ENCODE data around the gene SIPA1.
A peak's percentile ranks its signal among the peaks of the same experiment; 100 is the strongest.

SIPA1 gene

DNA sequence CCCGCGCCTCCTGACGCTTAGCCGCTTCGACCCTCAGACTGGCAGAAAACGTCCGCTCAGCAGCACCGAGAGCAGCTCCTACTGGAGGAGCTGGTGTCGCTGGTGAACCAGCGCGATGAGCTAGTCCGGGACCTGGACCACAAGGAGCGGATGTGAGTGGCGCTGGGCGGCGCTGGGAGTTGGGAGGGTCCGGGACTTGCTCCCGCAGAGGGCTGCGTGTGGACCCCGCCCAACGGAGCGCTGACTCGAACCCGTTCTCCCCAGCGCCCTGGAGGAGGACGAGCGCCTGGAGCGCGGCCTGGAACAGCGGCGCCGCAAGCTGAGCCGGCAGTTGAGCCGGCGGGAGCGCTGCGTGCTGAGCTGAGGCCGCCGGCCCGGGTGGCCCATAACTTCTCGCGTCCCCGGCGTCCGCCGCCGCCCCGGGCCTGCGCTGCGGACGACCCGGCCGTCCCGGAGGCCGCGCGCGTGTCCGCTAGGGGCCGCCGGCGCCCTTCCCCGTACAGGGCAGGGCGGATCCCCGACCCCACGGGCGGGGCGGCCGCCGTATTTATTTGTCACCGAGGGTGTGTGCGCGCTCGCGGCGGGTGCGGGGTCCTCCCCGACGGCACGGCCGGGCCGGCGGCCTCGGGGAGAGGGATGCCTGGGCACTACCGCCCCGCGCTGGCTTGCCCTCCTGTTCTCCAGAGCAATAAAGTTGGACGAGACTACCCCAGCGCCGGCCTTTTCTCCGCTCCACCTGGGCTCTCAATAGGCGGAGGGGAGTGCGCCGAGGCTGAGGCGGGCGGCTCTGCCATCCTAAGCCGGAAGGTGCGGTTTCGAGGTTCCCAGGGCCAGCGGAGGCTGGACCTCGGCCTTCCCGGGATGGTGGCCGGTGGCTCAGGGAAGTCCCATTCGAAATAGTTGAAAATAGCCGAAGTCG, 45.7 kb upstream of the SIPA1 start:
- Histone ChIP-seq H3K4ac (ENCODE audit: low read depth, low read length) (no peak overlapping the region), H3K9ac (ENCODE audit: low read length) (peak overlapping the region; percentile 73), H3K18ac (ENCODE audit: low read length) (peak overlapping the region; percentile 53), H3K4me1 (ENCODE audit: control insufficient read depth, low read depth, low read length) (no peaks in the 10 kb centered on the region), H3K27me3 (ENCODE audit: insufficient read depth, low read length, poor library complexity) (peaks cover 4% of the 10 kb centered on the region), H2BK120ac (ENCODE audit: low read depth, low read length) (no peak overlapping the region), H3K4me2 (ENCODE audit: low read length) (peak overlapping the region; percentile 77), H2BK5ac (ENCODE audit: low read length) (no peak overlapping the region), H3K79me2 (ENCODE audit: control insufficient read depth, insufficient read depth, low read length) (no peaks in the 10 kb centered on the region), H3K4me3 (ENCODE audit: low read length) (peak overlapping the region; percentile 13), H2BK15ac (replicated peaks; ENCODE audit: low read depth) (no peak overlapping the region), H2AK5ac (ENCODE audit: low read length) (no peak overlapping the region), H3K36me3 (ENCODE audit: control insufficient read depth, insufficient read depth, low read length) (no peaks in the 10 kb centered on the region), H3K23ac (ENCODE audit: low read length) (peak overlapping the region; percentile 89), H3K27ac (ENCODE audit: low read depth, low read length) (no peak overlapping the region), H3K56ac (ENCODE audit: low read length) (peak overlapping the region; percentile 87), H4K5ac (ENCODE audit: low read length) (no peak overlapping the region), H4K8ac (ENCODE audit: low read depth, low read length) (no peak overlapping the region), H3K79me1 (ENCODE audit: low read length) (no peaks in the 10 kb centered on the region)
- no CpG with 5 or more reads among the region's 106 CpGs for WGBS (ENCODE audit: extremely low coverage, insufficient coverage, low lambda C conversion rate)
- peak; percentile 94 for DNase-seq

DNA sequence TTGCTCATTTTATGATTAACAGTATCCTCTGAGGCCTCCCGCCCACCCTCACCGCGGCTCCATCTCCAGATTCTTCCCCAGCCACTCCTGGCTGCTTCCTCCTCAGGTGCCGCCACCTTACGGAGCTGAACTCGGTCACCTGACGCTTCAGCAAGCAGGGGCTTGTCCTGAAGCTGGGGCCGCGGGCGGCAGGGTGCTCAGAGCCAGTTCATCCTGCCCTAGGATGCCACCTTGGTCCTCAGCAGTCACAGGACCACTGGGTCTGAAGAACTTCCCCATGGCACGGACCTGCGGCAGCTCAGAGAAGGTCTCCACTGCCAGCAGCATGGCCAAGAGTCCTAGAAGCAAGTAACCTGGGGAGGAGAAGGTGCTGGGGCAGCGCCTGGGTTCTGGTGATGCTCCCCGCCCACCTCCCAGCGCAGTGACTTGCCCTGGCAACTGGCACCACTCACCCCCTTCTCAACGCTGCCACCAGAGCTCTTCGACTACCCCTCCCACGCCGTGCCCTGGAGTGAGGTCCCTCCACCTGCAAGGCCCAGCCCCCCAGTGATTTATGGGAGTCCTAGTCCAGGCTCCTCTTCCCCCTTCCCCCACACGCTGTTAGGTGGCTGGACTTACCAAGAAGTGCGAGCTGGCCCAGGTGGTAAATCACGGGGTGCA, 44.9 kb upstream of the SIPA1 start:
- Histone ChIP-seq H3K18ac (ENCODE audit: low read length) (peak overlapping the region; percentile 15), H3K56ac (ENCODE audit: low read length) (peak overlapping the region; percentile 87), H3K9ac (ENCODE audit: low read length) (peak overlapping the region; percentile 11), H3K4me3 (ENCODE audit: low read length) (no peak overlapping the region), H3K27ac (ENCODE audit: low read depth, low read length) (no peak overlapping the region), H3K23ac (ENCODE audit: low read length) (peak overlapping the region; percentile 98), H4K8ac (ENCODE audit: low read depth, low read length) (no peak overlapping the region), H3K79me1 (ENCODE audit: low read length) (no peaks in the 10 kb centered on the region), H2BK5ac (ENCODE audit: low read length) (no peak overlapping the region), H3K36me3 (ENCODE audit: control insufficient read depth, insufficient read depth, low read length) (no peaks in the 10 kb centered on the region), H4K5ac (ENCODE audit: low read length) (no peak overlapping the region), H3K4me2 (ENCODE audit: low read length) (peak overlapping the region; percentile 77), H2AK5ac (ENCODE audit: low read length) (no peak overlapping the region), H3K4me1 (ENCODE audit: control insufficient read depth, low read depth, low read length) (no peaks in the 10 kb centered on the region), H2BK15ac (replicated peaks; ENCODE audit: low read depth) (no peak overlapping the region), H3K27me3 (ENCODE audit: insufficient read depth, low read length, poor library complexity) (peaks cover 4% of the 10 kb centered on the region), H3K79me2 (ENCODE audit: control insufficient read depth, insufficient read depth, low read length) (no peaks in the 10 kb centered on the region), H2BK120ac (ENCODE audit: low read depth, low read length) (no peak overlapping the region), H3K4ac (ENCODE audit: low read depth, low read length) (no peak overlapping the region)
- DNase-seq: no peak
- WGBS (ENCODE audit: extremely low coverage, insufficient coverage, low lambda C conversion rate): no CpG with 5 or more reads among the region's 22 CpGs

DNA sequence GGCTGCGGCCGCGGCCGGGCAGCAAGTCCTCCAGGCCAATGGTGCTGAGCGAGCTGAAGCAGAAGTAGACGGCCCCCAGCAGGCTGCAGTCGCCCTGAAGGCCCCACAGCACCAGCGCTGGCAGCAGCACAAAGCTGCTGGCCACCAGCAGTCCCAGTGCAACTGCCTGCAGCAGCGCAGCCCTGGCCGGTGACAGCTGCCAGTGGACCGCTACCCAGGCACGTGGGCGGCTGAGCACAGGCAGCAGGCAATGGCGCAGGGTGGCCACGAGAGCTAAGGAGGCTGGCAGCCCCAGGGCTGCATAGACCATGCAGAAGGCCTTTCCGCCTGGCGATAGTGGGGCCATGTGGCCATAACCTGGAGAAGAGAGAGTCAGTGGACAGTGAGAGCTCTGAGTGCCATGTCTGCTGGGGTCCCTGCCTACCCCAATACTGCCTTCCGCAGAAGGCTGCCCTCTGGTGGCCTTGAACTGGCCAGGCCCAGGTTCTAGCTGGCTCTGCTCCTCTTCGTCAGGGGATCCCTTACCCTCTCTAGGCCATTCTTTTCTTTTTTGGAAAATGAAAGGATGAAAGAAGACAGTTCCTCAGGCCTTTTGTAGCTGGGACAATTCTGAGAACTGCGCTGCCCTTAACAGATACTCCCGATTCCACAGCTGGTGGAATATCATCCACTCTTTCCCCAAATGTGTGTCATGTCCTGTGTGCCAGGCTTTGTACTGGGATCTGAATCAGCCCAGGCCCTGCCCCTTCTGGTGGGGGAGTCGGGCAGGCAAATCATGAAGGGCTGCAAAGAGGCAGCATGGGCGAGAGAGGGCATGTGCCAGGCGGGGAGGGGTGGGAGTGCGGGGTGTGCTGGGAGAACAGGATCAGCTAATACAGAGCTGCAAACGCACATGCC, 44.1 kb upstream of the SIPA1 start:
- Histone ChIP-seq H2BK15ac (replicated peaks; ENCODE audit: low read depth) (no peak overlapping the region), H2BK120ac (ENCODE audit: low read depth, low read length) (no peak overlapping the region), H2BK5ac (ENCODE audit: low read length) (no peak overlapping the region), H3K23ac (ENCODE audit: low read length) (no peak overlapping the region), H4K5ac (ENCODE audit: low read length) (no peak overlapping the region), H3K36me3 (ENCODE audit: control insufficient read depth, insufficient read depth, low read length) (no peaks in the 10 kb centered on the region), H3K79me1 (ENCODE audit: low read length) (no peaks in the 10 kb centered on the region), H3K27ac (ENCODE audit: low read depth, low read length) (no peak overlapping the region), H3K18ac (ENCODE audit: low read length) (no peak overlapping the region), H3K4me3 (ENCODE audit: low read length) (no peak overlapping the region), H3K27me3 (ENCODE audit: insufficient read depth, low read length, poor library complexity) (peaks cover 4% of the 10 kb centered on the region), H4K8ac (ENCODE audit: low read depth, low read length) (no peak overlapping the region), H3K4me1 (ENCODE audit: control insufficient read depth, low read depth, low read length) (no peaks in the 10 kb centered on the region), H3K9ac (ENCODE audit: low read length) (no peak overlapping the region), H3K4ac (ENCODE audit: low read depth, low read length) (no peak overlapping the region), H3K4me2 (ENCODE audit: low read length) (no peak overlapping the region), H2AK5ac (ENCODE audit: low read length) (no peak overlapping the region), H3K56ac (ENCODE audit: low read length) (no peak overlapping the region), H3K79me2 (ENCODE audit: control insufficient read depth, insufficient read depth, low read length) (no peaks in the 10 kb centered on the region)
- peak; percentile 48 for DNase-seq
- no CpG with 5 or more reads among the region's 26 CpGs for WGBS (ENCODE audit: extremely low coverage, insufficient coverage, low lambda C conversion rate)

DNA sequence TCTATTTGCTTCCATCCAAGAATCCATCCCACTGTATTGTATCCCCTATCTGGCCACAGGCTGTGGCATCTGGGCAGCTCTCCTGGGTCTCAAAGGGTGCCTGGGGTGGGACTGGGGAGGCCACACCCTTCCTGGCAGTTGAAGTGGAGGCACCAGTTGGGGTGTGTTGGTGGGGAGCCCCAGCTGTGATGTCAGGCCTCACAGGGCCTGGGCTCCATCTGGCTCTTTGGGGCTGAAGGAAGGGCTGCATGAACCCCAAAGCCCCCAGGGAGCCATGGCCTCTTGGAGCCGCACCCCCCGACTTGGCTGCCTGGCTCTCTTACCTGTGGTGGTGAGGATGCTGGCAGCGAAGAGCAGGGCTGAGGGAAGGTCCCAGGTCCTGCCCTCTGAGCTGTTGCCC, 42.8 kb upstream of the SIPA1 start:
- DNase-seq: no peak

DNA sequence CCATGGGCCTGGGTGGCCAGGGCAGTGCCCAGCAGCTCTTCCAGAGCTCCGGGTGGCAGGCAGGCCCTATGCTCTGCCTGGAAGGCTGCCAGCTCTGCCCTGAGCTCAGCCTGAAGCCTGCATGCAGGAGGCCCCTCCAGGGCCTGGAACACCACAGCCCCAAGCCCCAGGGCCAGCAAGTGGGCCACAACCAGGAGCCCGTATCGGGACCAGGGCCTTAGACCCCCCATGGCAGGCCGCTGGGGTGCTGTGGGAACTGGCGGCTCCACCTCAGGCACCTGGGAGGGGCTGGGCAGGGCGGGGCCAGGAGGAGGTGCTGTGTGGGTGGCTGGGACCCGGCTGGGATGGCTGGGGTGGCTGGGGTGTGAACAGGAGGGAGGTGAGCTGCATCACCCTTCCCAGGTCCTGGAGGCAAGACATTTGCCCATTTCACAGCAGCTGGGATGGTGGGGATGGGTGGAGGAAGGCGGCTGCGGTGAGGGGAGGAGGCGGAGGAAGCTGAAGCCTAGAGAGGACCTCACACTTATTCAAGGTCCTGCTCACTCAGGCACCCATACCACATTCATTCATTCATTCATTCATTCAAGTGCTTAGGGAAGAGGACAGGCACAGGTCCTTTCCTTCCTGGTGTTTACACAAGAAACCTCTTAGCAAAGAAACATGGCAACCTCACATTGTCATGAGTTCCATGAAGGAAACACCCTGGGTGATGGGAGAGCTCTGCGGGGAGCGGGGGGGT, 42.2 kb upstream of the SIPA1 start, which contains the start of gene KCNK7:
Gene KCNK7, minus strand, starts transcription at position 258 of the 739 bp plus-strand sequence. Its CDS starts 28 bp downstream, at position 230.
- Histone ChIP-seq H3K23ac (ENCODE audit: low read length) (no peak within 1 kb of the TSS), H3K4ac (ENCODE audit: low read depth, low read length) (no peak within 1 kb of the TSS), H4K5ac (ENCODE audit: low read length) (no peak within 1 kb of the TSS), H2AK5ac (ENCODE audit: low read length) (no peak within 1 kb of the TSS), H3K79me2 (ENCODE audit: control insufficient read depth, insufficient read depth, low read length) (no peaks in the 10 kb centered on the region), H2BK5ac (ENCODE audit: low read length) (no peak within 1 kb of the TSS), H3K27ac (ENCODE audit: low read depth, low read length) (no peak within 1 kb of the TSS), H2BK15ac (replicated peaks; ENCODE audit: low read depth) (no peak within 1 kb of the TSS), H3K9ac (ENCODE audit: low read length) (no peak within 1 kb of the TSS), H3K4me2 (ENCODE audit: low read length) (no peak within 1 kb of the TSS), H3K27me3 (ENCODE audit: insufficient read depth, low read length, poor library complexity) (peaks cover 4% of the 10 kb centered on the region), H3K4me1 (ENCODE audit: control insufficient read depth, low read depth, low read length) (no peaks in the 10 kb centered on the region), H3K79me1 (ENCODE audit: low read length) (no peaks in the 10 kb centered on the region), H2BK120ac (ENCODE audit: low read depth, low read length) (no peak within 1 kb of the TSS), H3K36me3 (ENCODE audit: control insufficient read depth, insufficient read depth, low read length) (no peaks in the 10 kb centered on the region), H3K56ac (ENCODE audit: low read length) (no peak within 1 kb of the TSS), H4K8ac (ENCODE audit: low read depth, low read length) (no peak within 1 kb of the TSS), H3K18ac (ENCODE audit: low read length) (no peak within 1 kb of the TSS), H3K4me3 (ENCODE audit: low read length) (no peak within 1 kb of the TSS)
- DNase-seq: no peak
- WGBS (ENCODE audit: extremely low coverage, insufficient coverage, low lambda C conversion rate): no CpG with 5 or more reads among the region's 12 CpGs

More for the DNA sequence above, 42.8 kb upstream of the SIPA1 start:
- Histone ChIP-seq H3K79me1 (ENCODE audit: low read length) (no peaks in the 10 kb centered on the region), H3K27ac (ENCODE audit: low read depth, low read length) (no peak overlapping the region), H2BK5ac (ENCODE audit: low read length) (no peak overlapping the region), H2AK5ac (ENCODE audit: low read length) (no peak overlapping the region), H3K4me2 (ENCODE audit: low read length) (no peak overlapping the region), H3K23ac (ENCODE audit: low read length) (no peak overlapping the region), H3K36me3 (ENCODE audit: control insufficient read depth, insufficient read depth, low read length) (no peaks in the 10 kb centered on the region), H4K5ac (ENCODE audit: low read length) (no peak overlapping the region), H3K4me1 (ENCODE audit: control insufficient read depth, low read depth, low read length) (no peaks in the 10 kb centered on the region), H2BK15ac (replicated peaks; ENCODE audit: low read depth) (no peak overlapping the region), H3K56ac (ENCODE audit: low read length) (no peak overlapping the region), H4K8ac (ENCODE audit: low read depth, low read length) (no peak overlapping the region), H2BK120ac (ENCODE audit: low read depth, low read length) (no peak overlapping the region), H3K27me3 (ENCODE audit: insufficient read depth, low read length, poor library complexity) (peaks cover 4% of the 10 kb centered on the region), H3K79me2 (ENCODE audit: control insufficient read depth, insufficient read depth, low read length) (no peaks in the 10 kb centered on the region), H3K18ac (ENCODE audit: low read length) (no peak overlapping the region), H3K9ac (ENCODE audit: low read length) (no peak overlapping the region), H3K4ac (ENCODE audit: low read depth, low read length) (no peak overlapping the region), H3K4me3 (ENCODE audit: low read length) (no peak overlapping the region)
- WGBS (ENCODE audit: extremely low coverage, insufficient coverage, low lambda C conversion rate): no CpG with 5 or more reads among the region's 3 CpGs
